A549 (cell line): ENCODE measurements around the gene CYB561D1. TPM values are rescaled to one million over a fixed set of nuclear protein-coding genes. Genes with fewer than 3 reads are reported as not detected.
A peak's percentile ranks its signal among the peaks of the same experiment; 100 is the strongest.
"Not testable (repeated sequence)": the region's sequence is repeated elsewhere in the genome, so short reads cannot be mapped to it uniquely, and the experiment has no call there.

Experiments used
- ATAC-seq, 2 experiments: fragments of 200-7000 bp in 1 of 2; fragments of >200 bp in 1 of 2; cut with Nextera tagmentation in 1 of 2; cut with Tn5 transposase in 1 of 2; 3 replicates each; pipeline versions ENCODE4 v1.8.0 to v1.9.1; 2018 to 2020; ENCODE audit warnings: mild to moderate bottlenecking in 1 of 2, moderate library complexity in 1 of 2
- CTCF ChIA-PET: fragments of 300-600 bp; sonication (Branson Sonifier 250); formaldehyde crosslinking; extraction: SDS; loops from one replicate; lab custom pipeline; 2021; ENCODE audit warnings: antibody characterized with exemption, inconsistent platforms; lab: Yijun Ruan, JAX
- POLR2A ChIA-PET: fragments of 350-600 bp; formaldehyde crosslinking; extraction: SDS; loops from one replicate; lab custom pipeline; 2021; ENCODE audit warnings: antibody characterized with exemption, inconsistent platforms; lab: Yijun Ruan, JAX
- DNase-seq, 2 experiments: peaks; one replicate each; pipeline versions ENCODE4 v3.0.0 to v3.0.0-alpha.2; 2011 to 2016; ENCODE audit warnings: low read depth in 1 of 2, low spot score in 1 of 2
- FAIRE-seq: peaks from 2 replicates; lab custom pipeline; 2011; peaks lifted over from hg19 to GRCh38; lab: Jason Lieb, UNC
- H3K27ac ChIP-seq, 2 experiments: fragments of >200 bp; sonication (Bioruptor Twin); formaldehyde crosslinking; 3 replicates each; pipeline ENCODE4 v1.5.1; 2016 to 2017
- H3K4me1 ChIP-seq: fragments of >200 bp; sonication (Bioruptor Twin); formaldehyde crosslinking; 3 replicates; pipeline ENCODE4 v1.6.1; 2016
- H3K4me2 ChIP-seq: fragments of >200 bp; sonication (Bioruptor Twin); formaldehyde crosslinking; 3 replicates; pipeline ENCODE4 v1.6.1; 2016
- H3K4me3 ChIP-seq: fragments of >200 bp; sonication (Bioruptor Twin); formaldehyde crosslinking; 3 replicates; pipeline ENCODE4 v1.5.1; 2016
- H3K9me3 ChIP-seq: fragments of >200 bp; sonication (Bioruptor Twin); formaldehyde crosslinking; 3 replicates; pipeline ENCODE4 v1.6.1; 2016
- ATOH8 ChIP-seq: fragments of 250-450 bp; sonication (Bioruptor Pico); IDR thresholded peaks from 2 replicates; pipeline ENCODE4 v1.5.0; 2020; ENCODE audit warnings: low read depth, mild to moderate bottlenecking, moderate library complexity
- CBX8 ChIP-seq: fragments of 200-600 bp; sonication (generic); IDR thresholded peaks from 2 replicates; pipeline ENCODE4 v1.6.1; 2016
- CHD4 ChIP-seq: fragments of 200-600 bp; sonication (generic); IDR thresholded peaks from 2 replicates; pipeline ENCODE4 v1.6.1; 2016; ENCODE audit warnings: antibody characterized with exemption, mild to moderate bottlenecking, borderline replicate concordance
- E2F6 ChIP-seq: IDR thresholded peaks from 2 replicates; pipeline ENCODE4 v1.6.1; 2012; ENCODE audit warnings: low read depth, borderline replicate concordance
- EHF ChIP-seq: fragments of 250-450 bp; sonication (Bioruptor Pico); IDR thresholded peaks from 2 replicates; pipeline ENCODE4 v1.5.0; 2020; ENCODE audit warnings: mild to moderate bottlenecking
- EP300 ChIP-seq, 2 experiments: fragments of >200 bp; sonication (Bioruptor Twin); formaldehyde crosslinking; IDR thresholded peaks; 2 replicates in 1 of 2; 3 replicates in 1 of 2; pipeline ENCODE4 v1.6.1; 2016 to 2017
- FOSL2 ChIP-seq, 2 experiments: fragments of 450-650 bp in 1 of 2; fragments of >200 bp in 1 of 2; sonication (Bioruptor Twin) in 1 of 2; formaldehyde crosslinking; IDR thresholded peaks; 2 replicates each; pipeline versions ENCODE4 v1.5.0 to v1.6.1; 2016 to 2020; ENCODE audit warnings: mild to moderate bottlenecking in 1 of 2, moderate library complexity in 1 of 2
- HMGXB4 ChIP-seq: fragments of 250-450 bp; sonication (Bioruptor Pico); IDR thresholded peaks from 2 replicates; pipeline ENCODE4 v1.5.0; 2021; ENCODE audit warnings: mild to moderate bottlenecking, moderate library complexity, borderline replicate concordance
- HOXA7 ChIP-seq: fragments of 250-450 bp; sonication (Bioruptor Pico); IDR thresholded peaks from 2 replicates; pipeline ENCODE4 v1.5.0; 2020; ENCODE audit warnings: mild to moderate bottlenecking, moderate library complexity
- JUN ChIP-seq, 2 experiments: fragments of >200 bp; sonication (Bioruptor Twin); formaldehyde crosslinking; IDR thresholded peaks; 2 replicates in 1 of 2; 3 replicates in 1 of 2; pipeline ENCODE4 v1.6.1; 2016 to 2017
- KDM1A ChIP-seq: fragments of 200-600 bp; sonication (generic); IDR thresholded peaks from 2 replicates; pipeline ENCODE4 v1.6.1; 2016; ENCODE audit warnings: low read depth, mild to moderate bottlenecking
- MAFK ChIP-seq: fragments of 450-650 bp; IDR thresholded peaks from 2 replicates; pipeline ENCODE4 v1.6.1; 2014; ENCODE audit not compliant: partially characterized antibody
- MAX ChIP-seq: IDR thresholded peaks from 2 replicates; pipeline ENCODE4 v1.6.1; 2012
- MYC ChIP-seq: IDR thresholded peaks from 2 replicates; pipeline ENCODE4 v1.6.1; 2012; ENCODE audit warnings: mild to moderate bottlenecking, inconsistent platforms, low read length, improper control_type of control experiment, borderline replicate concordance
- PHF8 ChIP-seq: fragments of 200-600 bp; sonication (generic); IDR thresholded peaks from 2 replicates; pipeline ENCODE4 v1.6.1; 2016; ENCODE audit warnings: low read depth, mild to moderate bottlenecking, antibody characterized with exemption, moderate library complexity, borderline replicate concordance
- POLR2AphosphoS2 ChIP-seq: conservative IDR thresholded peaks from 2 replicates; pipeline ENCODE4 v1.6.1; 2012; ENCODE audit warnings: low read length, improper control_type of control experiment, inconsistent platforms
- TFCP2L1 ChIP-seq: fragments of 250-450 bp; sonication (Bioruptor Pico); IDR thresholded peaks from 2 replicates; pipeline ENCODE4 v1.5.0; 2021; ENCODE audit warnings: mild to moderate bottlenecking
- USF2 ChIP-seq: fragments of 450-650 bp; IDR thresholded peaks from 2 replicates; pipeline ENCODE4 v1.6.1; 2014; ENCODE audit warnings: antibody characterized with exemption
- ZFP36 ChIP-seq: fragments of 450-650 bp; IDR thresholded peaks from 2 replicates; pipeline ENCODE4 v1.6.1; 2014; ENCODE audit warnings: borderline replicate concordance; ENCODE audit not compliant: partially characterized antibody
- ZNF302 ChIP-seq: fragments of 250-450 bp; sonication (Bioruptor Pico); IDR thresholded peaks from 2 replicates; pipeline ENCODE4 v1.9.0; 2021; ENCODE audit warnings: inconsistent platforms, mild to moderate bottlenecking, moderate library complexity
- ZSCAN20 ChIP-seq: fragments of 250-450 bp; sonication (Bioruptor Pico); IDR thresholded peaks from 2 replicates; pipeline ENCODE4 v1.8.0; 2022; ENCODE audit warnings: mild to moderate bottlenecking, moderate library complexity
- WGBS: methylation state at CpG from one replicate; pipeline ENCODE4 v1.1.6; 2017; ENCODE audit errors: missing lambda C conversion rate; 5-methylcytosine and 5-hydroxymethylcytosine counted together
- polyA plus RNA-seq, 4 experiments: library from polyadenylated mRNA; depleted of rRNA in 3 of 4; stranded (reverse); fragments of >200 nt; fragmentation: RNase III in 1 of 4; extraction: RNeasy Plus Mini Kit Qiagen cat#74134 plus additional on column Dnase treatment in 1 of 4; gene quantifications; 2 replicates in 3 of 4; 3 replicates in 1 of 4; pipeline ENCODE4 v1.2.3, GENCODE V29; 2011 to 2017

CYB561D1 gene
- polyA plus RNA-seq, 2 of the 4 experiments (the other 2 are of a cell fraction) = 4.0 to 5.2 TPM

GRCh38 chr1:109445949-109446695 lies 47.8 kb upstream of the CYB561D1 start:
- CTCF ChIA-PET, H3K4me1 ChIP-seq, H3K9me3 ChIP-seq, H3K4me2 ChIP-seq, POLR2A ChIA-PET, FAIRE-seq, H3K27ac ChIP-seq, DNase-seq, ATAC-seq, H3K4me3 ChIP-seq: not testable (repeated sequence)
- WGBS = 32% methylated on average over 11 of the region's 11 CpGs

GRCh38 chr1:109447524-109447923 lies 46.4 kb upstream of the CYB561D1 start:
- peak; percentile 45 for TF ChIP-seq MAFK
- TF ChIP-seq MAX = no peak
- Histone ChIP-seq H3K9me3 (no peaks in the 10 kb centered on the region), H3K4me2 (no peak overlapping the region), H3K27ac (no peak overlapping the region), H3K4me1 (no peaks in the 10 kb centered on the region), H3K4me3 (no peak overlapping the region)
- no peak for ATAC-seq
- no peak for FAIRE-seq
- POLR2A ChIA-PET = no interaction called here
- no peak for DNase-seq
- WGBS = 47% methylated on average over 4 of the region's 4 CpGs
- CTCF ChIA-PET = no interaction called here

GRCh38 chr1:109454497-109455133 lies 39.3 kb upstream of the CYB561D1 start:
- 84% methylated on average over 1 of the region's 1 CpG for WGBS
- Histone ChIP-seq H3K4me2 (no peak overlapping the region), H3K4me3 (no peak overlapping the region), H3K9me3 (no peaks in the 10 kb centered on the region)
- no peak for FAIRE-seq
- CTCF ChIA-PET = interaction anchor here (0.8 to 2.2 kb wide), 2 partner anchors 24 to 36 kb away, joined by 3 to 7 read pairs; no protein-coding TSS in a partner anchor
- TF ChIP-seq EP300 (IDR thresholded peaks at IDR 0.05) = no peak
- TF ChIP-seq E2F6 = no peak
- TF ChIP-seq ZFP36 = no peak
- no peak for TF ChIP-seq USF2
- no peak for TF ChIP-seq HMGXB4 (CRISPR knock-in tag)
- TF ChIP-seq CHD4 = no peak
- no peak for TF ChIP-seq FOSL2 (IDR thresholded peaks at IDR 0.05)
- TF ChIP-seq FOSL2 (CRISPR knock-in tag; IDR thresholded peaks at IDR 0.05) = no peak
- no peak for TF ChIP-seq CBX8
- TF ChIP-seq POLR2AphosphoS2 = no peak
- no peak for TF ChIP-seq MYC
- no peak for TF ChIP-seq HOXA7 (CRISPR knock-in tag)
- TF ChIP-seq JUN (IDR thresholded peaks at IDR 0.05) = no peak
- TF ChIP-seq EHF (CRISPR knock-in tag) = no peak
- TF ChIP-seq ZNF302 = no peak
- TF ChIP-seq KDM1A = no peak
- TF ChIP-seq PHF8 = no peak
- no peak for TF ChIP-seq ZSCAN20 (CRISPR knock-in tag)
- TF ChIP-seq MAX = no peak
- TF ChIP-seq ATOH8 (CRISPR knock-in tag) = no peak
- TF ChIP-seq TFCP2L1 (CRISPR knock-in tag) = no peak
- TF ChIP-seq, all 56 proteins: peak for 0
- POLR2A ChIA-PET = no interaction called here
- H3K4me1 ChIP-seq = no peaks in the 10 kb centered on the region
- DNase-seq = no peak
- H3K27ac ChIP-seq = no peak overlapping the region
- ATAC-seq = no peak
